Epithelial cell of proximal tubule (primary cell): ENCODE data around the gene BCS1L. TPM values are rescaled to one million over a fixed set of nuclear protein-coding genes. Genes with fewer than 3 reads are reported as not detected.

Source experiments
- DNase-seq: peaks from one replicate; pipeline ENCODE4 v3.0.0-alpha.2; 2011; ENCODE audit warnings: low read depth
- H3K4me3 ChIP-seq: 2 replicates; pipeline ENCODE4 v1.5.1; 2011; ENCODE audit warnings: low read depth, mild to moderate bottlenecking, low read length
- total RNA-seq: library from RNA; depleted of rRNA; stranded (reverse); fragments of >200 nt; gene quantifications from 2 replicates; pipeline ENCODE4 v1.2.3, GENCODE V29; 2015
- TF ChIP-seq, protein P1 (sequence below): conservative IDR thresholded peaks from 2 replicates; pipeline ENCODE4 v1.5.1; 2012; ENCODE audit warnings: low read depth, mild to moderate bottlenecking, low read length

BCS1L gene
- total RNA-seq, 1 donor from 2014 or later: 38.2 TPM

DNA sequence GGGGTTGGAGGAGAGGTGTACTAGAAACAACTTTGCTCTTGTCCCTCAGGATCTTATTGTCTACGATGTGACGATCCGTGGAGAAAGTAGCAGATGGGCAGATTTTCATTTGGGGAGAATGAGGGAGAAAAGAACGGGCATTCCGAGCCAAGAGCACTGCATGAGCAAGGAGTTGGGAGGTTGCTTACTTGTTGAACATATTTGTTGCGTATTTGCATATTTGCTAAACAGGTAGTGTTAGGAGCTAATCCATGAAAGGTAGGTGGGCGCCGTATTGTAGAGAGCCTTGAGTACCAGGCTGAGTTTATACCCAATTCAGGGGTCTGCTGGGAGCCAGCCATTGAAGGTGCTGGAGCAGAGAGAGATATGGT lies 490 bp downstream of the BCS1L start:
- TF ChIP-seq, protein P1, sequence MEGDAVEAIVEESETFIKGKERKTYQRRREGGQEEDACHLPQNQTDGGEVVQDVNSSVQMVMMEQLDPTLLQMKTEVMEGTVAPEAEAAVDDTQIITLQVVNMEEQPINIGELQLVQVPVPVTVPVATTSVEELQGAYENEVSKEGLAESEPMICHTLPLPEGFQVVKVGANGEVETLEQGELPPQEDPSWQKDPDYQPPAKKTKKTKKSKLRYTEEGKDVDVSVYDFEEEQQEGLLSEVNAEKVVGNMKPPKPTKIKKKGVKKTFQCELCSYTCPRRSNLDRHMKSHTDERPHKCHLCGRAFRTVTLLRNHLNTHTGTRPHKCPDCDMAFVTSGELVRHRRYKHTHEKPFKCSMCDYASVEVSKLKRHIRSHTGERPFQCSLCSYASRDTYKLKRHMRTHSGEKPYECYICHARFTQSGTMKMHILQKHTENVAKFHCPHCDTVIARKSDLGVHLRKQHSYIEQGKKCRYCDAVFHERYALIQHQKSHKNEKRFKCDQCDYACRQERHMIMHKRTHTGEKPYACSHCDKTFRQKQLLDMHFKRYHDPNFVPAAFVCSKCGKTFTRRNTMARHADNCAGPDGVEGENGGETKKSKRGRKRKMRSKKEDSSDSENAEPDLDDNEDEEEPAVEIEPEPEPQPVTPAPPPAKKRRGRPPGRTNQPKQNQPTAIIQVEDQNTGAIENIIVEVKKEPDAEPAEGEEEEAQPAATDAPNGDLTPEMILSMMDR: no peak
- H3K4me3 ChIP-seq: peak overlapping the region; percentile 99
- DNase-seq: no peak

DNA sequence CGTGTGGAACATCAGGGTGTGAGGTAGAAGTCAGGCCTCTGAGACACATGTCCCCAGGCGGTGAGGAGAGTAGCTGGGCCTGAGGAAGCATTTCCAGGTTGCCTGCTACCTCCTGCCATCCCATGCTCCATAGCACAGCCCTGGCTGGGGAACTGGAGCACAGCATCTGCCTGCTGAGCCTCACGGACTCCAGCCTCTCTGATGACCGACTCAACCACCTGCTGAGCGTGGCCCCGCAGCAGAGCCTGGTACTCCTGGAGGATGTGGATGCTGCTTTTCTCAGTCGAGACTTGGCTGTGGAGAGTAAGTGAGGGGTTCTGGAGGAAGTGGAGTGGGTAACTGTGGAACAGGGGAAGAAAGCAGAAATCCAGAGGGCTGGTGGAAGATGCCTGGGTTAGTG lies 2.9 kb downstream of the BCS1L start:
- DNase-seq: no peak
- TF ChIP-seq, protein P1: no peak
- H3K4me3 ChIP-seq: no peak overlapping the region

DNA sequence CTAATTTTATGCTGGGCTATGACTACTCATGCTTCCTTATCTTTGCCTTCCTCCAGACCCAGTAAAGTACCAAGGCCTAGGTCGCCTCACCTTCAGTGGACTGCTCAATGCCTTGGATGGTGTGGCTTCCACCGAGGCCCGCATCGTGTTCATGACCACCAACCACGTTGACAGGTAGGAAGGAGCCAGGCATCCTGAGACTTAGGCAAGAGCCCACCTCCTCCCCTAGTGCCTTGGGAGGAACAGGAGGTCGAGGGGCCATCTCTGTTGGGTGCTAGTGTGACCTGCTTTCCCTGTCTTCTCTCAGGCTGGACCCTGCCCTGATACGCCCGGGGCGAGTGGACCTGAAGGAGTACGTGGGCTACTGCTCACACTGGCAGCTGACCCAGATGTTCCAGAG lies 3.3 kb downstream of the BCS1L start:
- no peak overlapping the region for H3K4me3 ChIP-seq
- no peak for DNase-seq
- TF ChIP-seq, protein P1: no peak

DNA sequence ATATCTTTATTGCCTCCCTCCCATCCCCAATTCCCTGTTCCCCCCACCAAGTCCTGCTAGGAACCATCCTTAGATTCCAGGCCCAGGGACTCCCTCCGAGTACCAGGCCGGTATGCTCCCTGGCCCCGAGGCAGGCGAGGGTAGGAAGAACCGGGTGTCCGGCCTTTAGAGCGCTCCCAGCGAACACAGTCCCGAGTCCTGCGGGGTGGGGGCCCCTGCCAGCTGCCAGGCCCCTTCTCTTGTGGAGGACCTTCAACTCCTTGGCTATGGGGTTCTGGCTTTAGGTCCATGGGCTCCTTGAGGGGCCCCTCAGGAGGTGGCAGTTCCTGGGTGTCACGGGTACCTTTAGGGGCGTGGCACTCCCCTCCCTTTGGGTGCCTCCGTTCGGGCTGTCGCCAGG lies 4.4 kb downstream of the BCS1L start:
- no peak for DNase-seq
- TF ChIP-seq, protein P1: no peak
- no peak overlapping the region for H3K4me3 ChIP-seq

DNA sequence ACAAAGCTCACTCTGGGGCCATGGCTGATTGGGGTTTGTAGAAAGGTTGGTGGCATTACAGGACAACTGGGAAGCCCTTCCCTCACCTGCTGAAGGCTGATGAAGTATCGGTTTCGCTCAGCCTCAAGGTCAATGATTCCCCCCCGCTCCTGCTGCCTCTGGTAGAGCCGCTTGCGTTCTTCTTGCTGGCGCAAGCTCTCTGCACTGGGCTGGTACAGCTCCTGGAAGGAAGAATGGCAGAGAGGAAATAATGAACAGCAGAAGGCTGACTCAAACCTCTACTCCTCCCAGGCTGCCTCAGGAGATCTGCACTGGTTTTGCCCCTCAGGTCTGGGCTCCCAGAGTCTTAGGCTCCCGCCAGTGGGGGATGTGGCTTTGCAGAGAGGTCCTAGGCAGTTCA lies 5.2 kb downstream of the BCS1L start:
- no peak overlapping the region for H3K4me3 ChIP-seq
- no peak for DNase-seq
- TF ChIP-seq, protein P1: no peak

DNA sequence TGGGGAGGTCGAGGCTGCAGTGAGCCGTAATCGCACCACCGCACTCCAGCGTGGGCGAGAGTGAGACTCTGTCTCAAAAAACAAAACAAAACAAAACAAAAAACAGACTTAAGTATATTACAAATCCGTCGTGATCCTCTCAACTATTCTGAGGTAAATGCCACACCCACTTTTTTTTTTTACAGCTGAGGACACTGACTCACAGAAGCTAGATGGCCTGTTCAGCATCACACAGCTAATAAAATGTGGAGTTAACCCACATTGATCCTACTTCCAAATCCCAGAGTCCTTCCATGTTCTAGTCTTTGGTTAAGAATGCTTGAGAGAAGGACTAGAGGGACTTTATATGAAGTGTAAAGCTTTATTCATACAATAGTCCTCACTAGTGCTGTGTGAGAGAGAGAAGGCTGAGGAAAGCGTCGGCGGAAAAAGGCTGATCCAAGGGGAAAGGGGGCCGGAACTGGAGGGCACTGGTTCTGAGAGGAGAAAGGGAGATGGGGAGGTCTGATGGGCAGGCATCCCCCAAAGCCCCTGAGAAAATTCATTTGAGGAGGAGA lies 11.7 kb downstream of the BCS1L start:
- peak overlapping the region; percentile 84 for H3K4me3 ChIP-seq
- TF ChIP-seq, protein P1: no peak
- DNase-seq: no peak
